Smooth muscle cell (in vitro differentiated cells): ENCODE measurements around the gene SRD5A3. TPM values are rescaled to one million over a fixed set of nuclear protein-coding genes. Genes with fewer than 3 reads are reported as not detected.

Experiments used
- DNase-seq: peaks from one replicate; lab custom pipeline; 2025; ENCODE audit not compliant: unreplicated experiment; lab: John Stamatoyannopoulos, UW
- H2AFZ ChIP-seq: fragments of 200-600 bp; sonication (generic); 2 replicates; pipeline ENCODE4 v1.6.0; 2016; ENCODE audit warnings: antibody characterized with exemption, low read depth, mild to moderate bottlenecking
- H3F3A ChIP-seq: fragments of 200-600 bp; sonication (generic); 2 replicates; pipeline ENCODE4 v1.6.0; 2017; ENCODE audit warnings: antibody characterized with exemption, low read depth
- H3K27ac ChIP-seq: fragments of 200-600 bp; sonication (generic); 2 replicates; pipeline ENCODE4 v1.5.1; 2016; ENCODE audit warnings: low read depth, mild to moderate bottlenecking
- H3K27me3 ChIP-seq: fragments of 200-600 bp; sonication (generic); 2 replicates; pipeline ENCODE4 v1.6.1; 2016; ENCODE audit warnings: low read depth, mild to moderate bottlenecking
- H3K36me3 ChIP-seq: fragments of 200-600 bp; sonication (generic); 2 replicates; pipeline ENCODE4 v1.5.1; 2016; ENCODE audit warnings: low read depth
- H3K4me1 ChIP-seq: fragments of 200-600 bp; sonication (generic); 2 replicates; pipeline ENCODE4 v1.5.1; 2016; ENCODE audit warnings: low read depth
- H3K4me2 ChIP-seq: fragments of 200-600 bp; sonication (generic); 2 replicates; pipeline ENCODE4 v1.6.0; 2016; ENCODE audit warnings: mild to moderate bottlenecking
- H3K4me3 ChIP-seq: fragments of 200-600 bp; sonication (generic); 2 replicates; pipeline ENCODE4 v1.5.1; 2016; ENCODE audit warnings: mild to moderate bottlenecking
- H3K79me2 ChIP-seq: fragments of 200-600 bp; sonication (generic); 2 replicates; pipeline ENCODE4 v1.6.0; 2016; ENCODE audit warnings: low read depth, mild to moderate bottlenecking
- H3K9ac ChIP-seq: fragments of 200-600 bp; sonication (generic); 2 replicates; pipeline ENCODE4 v1.6.0; 2016; ENCODE audit warnings: low read depth
- H3K9me3 ChIP-seq: fragments of 200-600 bp; sonication (generic); replicated peaks from 2 replicates; pipeline ENCODE4 v1.5.1; 2016; ENCODE audit warnings: low read depth
- H4K20me1 ChIP-seq: fragments of 200-600 bp; sonication (generic); 2 replicates; pipeline ENCODE4 v1.6.0; 2016; ENCODE audit warnings: low read depth
- WGBS: methylation state at CpG from one replicate; pipeline ENCODE4 v1.1.7; 2016; ENCODE audit warnings: low lambda C conversion rate; 5-methylcytosine and 5-hydroxymethylcytosine counted together
- polyA plus RNA-seq: library from polyadenylated mRNA; unstranded; fragments of >200 nt; fragmentation: Nextera tagmentation; extraction: Ambion mirVana; gene quantifications from 2 replicates; pipeline ENCODE4 v1.2.1, GENCODE V29; 2016
- total RNA-seq: library from RNA; depleted of rRNA; stranded (reverse); fragments of >200 nt; gene quantifications from 2 replicates; pipeline ENCODE4 v1.2.3, GENCODE V29; 2014
- TF ChIP-seq, protein P1 (sequence below): fragments of 200-600 bp; sonication (generic); IDR thresholded peaks from 2 replicates; pipeline ENCODE4 v1.5.1; 2017; ENCODE audit warnings: borderline replicate concordance, mild to moderate bottlenecking, antibody characterized with exemption; ENCODE audit not compliant: insufficient read depth, poor library complexity, severe bottlenecking

Gene SRD5A3
- total and polyA plus RNA-seq, 2 experiments from 2014 or later, result 18.1 to 37.3 TPM

DNA sequence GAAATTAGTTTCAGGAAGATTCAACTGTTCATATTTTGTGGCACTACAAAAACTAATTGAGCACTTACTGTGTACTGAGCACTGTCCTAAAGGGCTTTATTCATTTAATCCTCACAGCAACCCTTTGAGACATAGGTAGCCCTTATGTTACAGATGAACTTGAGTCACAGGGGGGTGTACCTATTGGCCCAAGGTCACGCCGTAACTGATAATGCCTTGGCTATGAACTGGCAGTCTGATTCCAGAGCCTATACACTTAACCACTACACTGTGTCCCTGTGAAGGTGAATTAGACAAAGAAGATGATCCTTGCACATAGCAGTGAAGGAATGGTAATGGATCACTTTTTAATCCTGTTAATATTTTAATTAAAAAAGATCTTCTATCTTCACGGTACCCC lies 61.7 kb downstream of the SRD5A3 start:
- WGBS, result 74% methylated on average over 3 of the region's 3 CpGs
- Histone ChIP-seq H3K4me2 (peak overlapping the region; percentile 40), H3K27ac (peak overlapping the region; percentile 48), H3K9me3 (no peaks in the 10 kb centered on the region), H3K36me3 (peaks cover 6% of the 10 kb centered on the region), H3K27me3 (no peaks in the 10 kb centered on the region), H4K20me1 (peaks cover 100% of the 10 kb centered on the region), H3K79me2 (peaks cover 100% of the 10 kb centered on the region), H3K4me1 (peaks cover 5% of the 10 kb centered on the region), H3F3A (peaks cover 10% of the 10 kb centered on the region), H2AFZ (no peak overlapping the region), H3K4me3 (no peak overlapping the region), H3K9ac (no peak overlapping the region)
- TF ChIP-seq, protein P1, sequence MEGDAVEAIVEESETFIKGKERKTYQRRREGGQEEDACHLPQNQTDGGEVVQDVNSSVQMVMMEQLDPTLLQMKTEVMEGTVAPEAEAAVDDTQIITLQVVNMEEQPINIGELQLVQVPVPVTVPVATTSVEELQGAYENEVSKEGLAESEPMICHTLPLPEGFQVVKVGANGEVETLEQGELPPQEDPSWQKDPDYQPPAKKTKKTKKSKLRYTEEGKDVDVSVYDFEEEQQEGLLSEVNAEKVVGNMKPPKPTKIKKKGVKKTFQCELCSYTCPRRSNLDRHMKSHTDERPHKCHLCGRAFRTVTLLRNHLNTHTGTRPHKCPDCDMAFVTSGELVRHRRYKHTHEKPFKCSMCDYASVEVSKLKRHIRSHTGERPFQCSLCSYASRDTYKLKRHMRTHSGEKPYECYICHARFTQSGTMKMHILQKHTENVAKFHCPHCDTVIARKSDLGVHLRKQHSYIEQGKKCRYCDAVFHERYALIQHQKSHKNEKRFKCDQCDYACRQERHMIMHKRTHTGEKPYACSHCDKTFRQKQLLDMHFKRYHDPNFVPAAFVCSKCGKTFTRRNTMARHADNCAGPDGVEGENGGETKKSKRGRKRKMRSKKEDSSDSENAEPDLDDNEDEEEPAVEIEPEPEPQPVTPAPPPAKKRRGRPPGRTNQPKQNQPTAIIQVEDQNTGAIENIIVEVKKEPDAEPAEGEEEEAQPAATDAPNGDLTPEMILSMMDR, result no peak
- DNase-seq, result no peak

DNA sequence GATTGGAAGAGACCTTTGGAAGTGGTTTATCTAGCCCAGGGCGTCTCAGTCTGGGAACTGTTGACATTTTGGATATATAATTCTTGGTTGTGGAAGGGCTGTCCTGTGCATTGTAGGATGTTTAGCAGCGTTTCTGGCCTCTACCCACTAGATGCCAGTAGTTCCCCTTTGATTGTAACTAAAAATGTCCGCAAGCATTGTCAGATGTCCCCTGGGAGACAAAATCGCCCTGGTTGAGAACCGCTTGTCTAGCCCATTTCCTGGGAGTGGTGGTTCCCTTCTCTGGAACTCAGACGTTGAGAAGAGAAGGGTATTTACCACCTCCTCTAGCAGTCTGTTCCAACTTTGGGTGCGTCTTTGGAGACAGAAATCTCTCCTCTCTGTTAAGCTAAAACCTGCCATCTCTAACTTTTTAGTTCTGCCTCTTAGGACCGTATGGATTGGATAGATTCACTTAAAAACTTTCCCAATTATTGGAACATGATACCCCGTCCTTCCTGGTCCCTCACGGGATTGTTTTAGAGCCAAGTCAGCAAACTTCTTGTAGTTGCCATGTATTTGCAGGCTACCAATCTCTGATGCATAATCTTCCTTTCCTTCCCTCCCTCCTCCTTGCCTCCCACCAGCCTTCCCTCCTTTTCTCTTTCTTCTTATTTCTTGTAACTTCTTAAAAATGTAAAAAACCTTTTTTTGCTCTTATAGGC lies 63.6 kb downstream of the SRD5A3 start:
- Histone ChIP-seq H3K4me2 (peak overlapping the region; percentile 40), H3K4me3 (no peak overlapping the region), H4K20me1 (peaks cover 100% of the 10 kb centered on the region), H3K9ac (peak overlapping the region; percentile 6), H2AFZ (no peak overlapping the region), H3K4me1 (peaks cover 5% of the 10 kb centered on the region), H3K27ac (peak overlapping the region; percentile 48), H3K27me3 (no peaks in the 10 kb centered on the region), H3K9me3 (no peaks in the 10 kb centered on the region), H3K36me3 (peaks cover 5% of the 10 kb centered on the region), H3K79me2 (peaks cover 100% of the 10 kb centered on the region), H3F3A (peaks cover 5% of the 10 kb centered on the region)
- TF ChIP-seq, protein P1, result peak; percentile 20
- 57% methylated on average over 10 of the region's 10 CpGs for WGBS
- no peak for DNase-seq

DNA sequence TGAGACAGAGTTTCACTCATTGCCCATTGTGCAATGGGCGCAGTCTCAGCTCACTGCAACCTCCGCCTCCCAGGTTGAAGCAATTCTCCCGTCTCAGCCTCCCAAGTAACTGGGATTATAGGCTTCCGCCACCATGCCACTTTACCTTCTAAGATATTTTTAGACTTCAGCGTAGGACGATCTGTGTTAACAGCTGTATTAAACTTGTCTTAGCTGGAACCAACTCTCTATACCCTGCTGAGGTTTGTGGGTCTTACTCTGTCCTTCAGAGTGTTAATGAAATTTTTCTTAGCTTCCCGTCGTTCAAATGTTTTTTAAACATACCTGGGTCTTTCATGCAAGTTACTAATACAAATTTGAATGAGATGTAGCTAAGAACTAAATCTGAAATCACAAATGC lies 64.4 kb downstream of the SRD5A3 start:
- Histone ChIP-seq H2AFZ (no peak overlapping the region), H3K9me3 (no peaks in the 10 kb centered on the region), H4K20me1 (peaks cover 100% of the 10 kb centered on the region), H3K36me3 (peaks cover 5% of the 10 kb centered on the region), H3K79me2 (peaks cover 100% of the 10 kb centered on the region), H3K4me3 (no peak overlapping the region), H3K4me2 (no peak overlapping the region), H3K4me1 (peaks cover 5% of the 10 kb centered on the region), H3K27ac (peak overlapping the region; percentile 48), H3K9ac (no peak overlapping the region), H3F3A (no peaks in the 10 kb centered on the region), H3K27me3 (no peaks in the 10 kb centered on the region)
- no peak for DNase-seq
- WGBS, result 95% methylated on average over 8 of the region's 8 CpGs
- TF ChIP-seq, protein P1, result no peak

DNA sequence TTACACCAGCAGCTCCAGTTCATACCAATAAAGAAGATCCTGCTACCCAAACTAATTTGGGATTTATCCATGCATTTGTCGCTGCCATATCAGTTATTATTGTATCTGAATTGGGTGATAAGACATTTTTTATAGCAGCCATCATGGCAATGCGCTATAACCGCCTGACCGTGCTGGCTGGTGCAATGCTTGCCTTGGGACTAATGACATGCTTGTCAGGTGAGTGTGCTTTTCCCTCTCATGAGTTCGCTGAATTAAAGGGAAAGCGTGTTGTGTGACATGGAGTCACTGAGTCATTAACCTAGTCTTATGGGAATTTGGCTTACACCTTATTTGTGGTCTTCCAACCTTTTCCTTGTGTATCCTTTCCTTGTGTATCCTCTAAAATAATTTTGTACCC lies 65.6 kb downstream of the SRD5A3 start:
- Histone ChIP-seq H2AFZ (no peak overlapping the region), H3K27ac (peak overlapping the region; percentile 48), H3K4me3 (no peak overlapping the region), H3K9ac (no peak overlapping the region), H3K27me3 (no peaks in the 10 kb centered on the region), H3K79me2 (peaks cover 100% of the 10 kb centered on the region), H3K9me3 (no peaks in the 10 kb centered on the region), H4K20me1 (peaks cover 100% of the 10 kb centered on the region), H3K36me3 (peaks cover 7% of the 10 kb centered on the region), H3K4me2 (no peak overlapping the region), H3K4me1 (peaks cover 5% of the 10 kb centered on the region), H3F3A (no peaks in the 10 kb centered on the region)
- no peak for DNase-seq
- WGBS, result 79% methylated on average over 6 of the region's 6 CpGs
- TF ChIP-seq, protein P1, result no peak
